Parathyroid adenoma (tissue), 2 donors: Measurements from ENCODE around the gene IGDCC3.
A peak's percentile ranks its signal among the peaks of the same experiment; 100 is the strongest.
"Not testable (repeated sequence)": the region's sequence is repeated elsewhere in the genome, so short reads cannot be mapped to it uniquely, and the experiment has no call there.

Source experiments
- H2AFZ ChIP-seq: fragments of 300-600 bp; sonication (generic); one replicate; pipeline ENCODE4 v1.7.0; 2017; ENCODE audit warnings: antibody characterized with exemption, mild to moderate bottlenecking
- H3K27ac ChIP-seq: fragments of 300-600 bp; sonication (generic); one replicate; pipeline ENCODE4 v1.7.0; 2017
- H3K27me3 ChIP-seq: fragments of 300-600 bp; sonication (generic); one replicate; pipeline ENCODE4 v1.7.0; 2017; ENCODE audit warnings: low read length; ENCODE audit not compliant: control insufficient read depth, insufficient read depth
- H3K36me3 ChIP-seq: fragments of 300-600 bp; sonication (generic); one replicate; pipeline ENCODE4 v1.7.0; 2017; ENCODE audit warnings: low read length; ENCODE audit not compliant: control insufficient read depth, insufficient read depth
- H3K4me1 ChIP-seq: fragments of 300-600 bp; sonication (generic); one replicate; pipeline ENCODE4 v1.7.0; 2017; ENCODE audit warnings: control low read depth
- H3K4me2 ChIP-seq: fragments of 300-600 bp; sonication (generic); one replicate; pipeline ENCODE4 v1.7.0; 2017; ENCODE audit warnings: low read length
- H3K4me3 ChIP-seq: fragments of 300-600 bp; sonication (generic); one replicate; pipeline ENCODE4 v1.7.0; 2017; ENCODE audit warnings: low read depth, low read length
- H3K79me2 ChIP-seq: fragments of 300-600 bp; sonication (generic); one replicate; pipeline ENCODE4 v1.7.0; 2017; ENCODE audit warnings: control low read depth
- H3K9ac ChIP-seq: fragments of 300-600 bp; sonication (generic); one replicate; pipeline ENCODE4 v1.7.0; 2017; ENCODE audit warnings: mild to moderate bottlenecking
- H3K9me3 ChIP-seq: fragments of 300-600 bp; sonication (generic); one replicate; pipeline ENCODE4 v1.7.0; 2017; ENCODE audit warnings: low read length; ENCODE audit not compliant: control insufficient read depth
- CTCF ChIP-seq: fragments of 300-600 bp; sonication (generic); IDR thresholded peaks from one replicate; pipeline ENCODE4 v1.7.0; 2017; ENCODE audit warnings: antibody characterized with exemption, mild to moderate bottlenecking
- donor health status: primary hyperparathyroidism.

Gene IGDCC3

DNA sequence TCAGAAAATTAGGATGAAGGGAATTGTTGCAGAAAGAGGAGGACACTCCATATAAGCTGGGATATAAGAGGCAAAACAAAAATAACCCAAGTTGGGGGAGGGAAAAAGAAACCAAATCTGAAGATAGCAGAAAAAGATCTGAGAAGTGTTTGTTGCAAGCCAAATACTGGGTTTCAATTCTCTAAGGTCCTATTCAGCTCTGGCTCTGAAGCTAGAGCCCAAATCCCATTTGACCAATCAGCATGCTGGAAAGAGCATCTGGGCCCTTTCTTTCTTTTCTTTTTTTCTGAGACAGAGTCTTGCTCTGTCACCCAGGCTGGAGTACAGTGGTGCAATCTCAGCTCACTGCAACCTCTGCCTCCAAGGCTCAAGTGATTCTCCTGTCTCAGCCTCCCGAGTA, 17.3 kb downstream of the IGDCC3 start:
- H3K27me3 ChIP-seq: no peaks in the 10 kb centered on the region

GRCh38 chr15:65355988-65356353, 21.8 kb downstream of the IGDCC3 start:
- no peak for TF ChIP-seq CTCF
- Histone ChIP-seq H3K4me1 (peaks cover 11% of the 10 kb centered on the region), H3K36me3 (no peaks in the 10 kb centered on the region), H3K4me2 (peak overlapping the region; percentile 26), H2AFZ (peak overlapping the region; percentile 46), H3K27me3 (no peaks in the 10 kb centered on the region), H3K27ac (peak overlapping the region; percentile 39), H3K9me3 (no peaks in the 10 kb centered on the region), H3K4me3 (no peak overlapping the region), H3K79me2 (no peaks in the 10 kb centered on the region), H3K9ac (no peak overlapping the region)

More for the DNA sequence above, 17.3 kb downstream of the IGDCC3 start:
- no peak for TF ChIP-seq CTCF
- no peaks in the 10 kb centered on the region for H3K9me3 ChIP-seq
- no peaks in the 10 kb centered on the region for H3K36me3 ChIP-seq
- peaks cover 7% of the 10 kb centered on the region for H3K79me2 ChIP-seq
- H3K4me2 ChIP-seq: no peak overlapping the region
- H3K4me1 ChIP-seq: peaks cover 25% of the 10 kb centered on the region
- no peak overlapping the region for H2AFZ ChIP-seq
- H3K4me3 ChIP-seq: no peak overlapping the region
- no peak overlapping the region for H3K9ac ChIP-seq
- H3K27ac ChIP-seq: no peak overlapping the region

GRCh38 chr15:65355173-65355987, 22.4 kb downstream of the IGDCC3 start:
- Histone ChIP-seq H3K4me2 (peak overlapping the region; percentile 26), H2AFZ (peak overlapping the region; percentile 46), H3K9ac (no peak overlapping the region), H3K9me3 (no peaks in the 10 kb centered on the region), H3K4me1 (peaks cover 11% of the 10 kb centered on the region), H3K27me3 (no peaks in the 10 kb centered on the region), H3K36me3 (no peaks in the 10 kb centered on the region), H3K27ac (peak overlapping the region; percentile 47), H3K4me3 (no peak overlapping the region), H3K79me2 (no peaks in the 10 kb centered on the region)
- TF ChIP-seq CTCF: no peak

GRCh38 chr15:65354835-65355172, 23.0 kb downstream of the IGDCC3 start:
- TF ChIP-seq CTCF: no peak
- no peaks in the 10 kb centered on the region for H3K79me2 ChIP-seq
- no peaks in the 10 kb centered on the region for H3K9me3 ChIP-seq
- H3K27me3 ChIP-seq: no peaks in the 10 kb centered on the region
- no peak overlapping the region for H3K4me3 ChIP-seq
- H3K27ac ChIP-seq: peak overlapping the region; percentile 47
- no peak overlapping the region for H3K4me2 ChIP-seq
- H3K4me1 ChIP-seq: peaks cover 6% of the 10 kb centered on the region
- H3K9ac ChIP-seq: no peak overlapping the region
- no peaks in the 10 kb centered on the region for H3K36me3 ChIP-seq
- peak overlapping the region; percentile 33 for H2AFZ ChIP-seq

DNA sequence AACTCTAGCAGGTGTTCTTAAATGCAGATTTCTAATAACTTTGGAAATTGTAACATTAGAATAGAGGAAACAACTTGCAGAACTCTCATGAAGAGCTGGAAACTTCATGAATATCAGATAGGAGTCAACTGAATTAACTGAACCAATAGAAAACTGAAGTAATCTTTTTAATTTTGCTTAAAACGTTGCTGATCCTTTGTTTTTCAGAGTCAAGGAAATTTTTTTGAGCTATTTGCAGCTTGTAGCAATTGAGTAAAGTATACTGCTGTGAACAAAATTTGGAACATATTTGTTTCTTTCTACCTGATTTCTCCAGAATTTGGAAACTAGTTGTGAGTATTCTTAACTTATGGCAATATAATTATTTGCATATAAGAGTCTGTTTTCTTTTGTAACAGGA, 25.8 kb downstream of the IGDCC3 start:
- not testable (repeated sequence) for H3K9me3 ChIP-seq, H3K27me3 ChIP-seq, H3K27ac ChIP-seq, H3K36me3 ChIP-seq, H3K9ac ChIP-seq, H3K4me1 ChIP-seq, H2AFZ ChIP-seq, H3K79me2 ChIP-seq, H3K4me3 ChIP-seq, H3K4me2 ChIP-seq
